ENCODE measurements around the gene LIF. TPM values are rescaled to one million over a fixed set of nuclear protein-coding genes. Genes with fewer than 3 reads are reported as not detected.

The LIF gene
- total and polyA plus RNA-seq, 4 donors, result 0.77 to 26.1 (median 5.1) TPM

DNA sequence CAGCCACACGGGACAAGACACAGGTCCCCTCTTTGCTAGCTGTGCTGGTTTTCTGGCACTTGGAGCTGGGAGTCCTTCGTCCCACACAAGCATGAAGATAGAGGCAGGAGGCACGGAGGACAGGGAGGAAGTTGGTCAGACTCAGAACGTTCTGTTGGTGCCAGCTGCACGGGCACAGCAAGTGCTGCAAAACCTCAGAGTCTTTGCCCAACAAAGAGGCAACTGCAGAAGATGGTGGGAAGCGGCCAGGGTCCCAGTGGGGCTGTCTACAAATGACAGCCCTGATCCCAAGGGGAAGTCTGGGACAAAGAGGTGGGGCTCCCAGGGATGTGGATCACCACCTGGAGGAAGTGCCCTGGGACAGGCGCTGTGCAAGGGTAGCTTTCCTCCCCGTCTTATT, 29.5 kb upstream of the LIF start:
- no peak overlapping the region for H3K4me3 ChIP-seq
- WGBS, 2 donors, result 38 to 66% methylated on average over 8 of the region's 8 CpGs
- ATAC-seq (ENCODE audit: insufficient read depth, low FRiP score) (no peak), DNase-seq (no peak)
- no peaks in the 10 kb centered on the region for H3K27me3 ChIP-seq (ENCODE audit: control insufficient read depth in 3 of 3, insufficient read depth in 3 of 3, low read length in 2 of 3)
- H3K4me1 ChIP-seq (ENCODE audit: control insufficient read depth in 5 of 5, insufficient read depth in 5 of 5, low read length in 5 of 5), result peaks cover 0 to 7% (median 0%) of the 10 kb centered on the region in 5 donors
- TF ChIP-seq, protein P1, sequence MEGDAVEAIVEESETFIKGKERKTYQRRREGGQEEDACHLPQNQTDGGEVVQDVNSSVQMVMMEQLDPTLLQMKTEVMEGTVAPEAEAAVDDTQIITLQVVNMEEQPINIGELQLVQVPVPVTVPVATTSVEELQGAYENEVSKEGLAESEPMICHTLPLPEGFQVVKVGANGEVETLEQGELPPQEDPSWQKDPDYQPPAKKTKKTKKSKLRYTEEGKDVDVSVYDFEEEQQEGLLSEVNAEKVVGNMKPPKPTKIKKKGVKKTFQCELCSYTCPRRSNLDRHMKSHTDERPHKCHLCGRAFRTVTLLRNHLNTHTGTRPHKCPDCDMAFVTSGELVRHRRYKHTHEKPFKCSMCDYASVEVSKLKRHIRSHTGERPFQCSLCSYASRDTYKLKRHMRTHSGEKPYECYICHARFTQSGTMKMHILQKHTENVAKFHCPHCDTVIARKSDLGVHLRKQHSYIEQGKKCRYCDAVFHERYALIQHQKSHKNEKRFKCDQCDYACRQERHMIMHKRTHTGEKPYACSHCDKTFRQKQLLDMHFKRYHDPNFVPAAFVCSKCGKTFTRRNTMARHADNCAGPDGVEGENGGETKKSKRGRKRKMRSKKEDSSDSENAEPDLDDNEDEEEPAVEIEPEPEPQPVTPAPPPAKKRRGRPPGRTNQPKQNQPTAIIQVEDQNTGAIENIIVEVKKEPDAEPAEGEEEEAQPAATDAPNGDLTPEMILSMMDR (IDR thresholded peaks at IDR 0.05; ENCODE audit: control extremely low read depth, extremely low read depth), result no peak
- no peak overlapping the region for H3K27ac ChIP-seq (ENCODE audit: low read depth in 1 of 2, low read length in 1 of 2)
- H3K9ac ChIP-seq (ENCODE audit: insufficient read depth in 1 of 2, low read length in 2 of 2), result no peak overlapping the region
- H3K36me3 ChIP-seq (ENCODE audit: control insufficient read depth in 4 of 4, insufficient read depth in 4 of 4, low read length in 4 of 4), result no peaks in the 10 kb centered on the region
- no peaks in the 10 kb centered on the region for H3K9me3 ChIP-seq (ENCODE audit: control insufficient read depth in 4 of 4, insufficient read depth in 3 of 4, low read length in 3 of 4)

DNA sequence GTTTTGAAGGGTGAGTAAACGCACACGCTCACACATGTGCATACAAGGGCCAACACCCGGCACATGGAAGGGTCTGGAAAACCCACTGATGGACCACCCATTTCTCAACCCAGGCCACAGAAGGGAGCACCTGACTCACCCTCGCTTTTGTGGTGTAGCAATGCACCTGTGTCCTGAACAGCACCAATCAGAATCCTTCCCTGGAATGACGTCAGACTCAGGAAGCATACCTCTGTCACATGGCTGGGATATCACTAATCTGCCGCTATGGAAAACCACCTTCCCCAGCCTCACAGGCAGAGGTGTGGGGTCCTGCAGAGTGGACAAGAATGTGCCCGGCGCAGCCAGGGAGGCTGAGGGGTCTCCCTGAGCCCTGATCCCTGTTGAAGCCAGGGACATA, 29.1 kb upstream of the LIF start:
- WGBS, 2 donors, result 64 to 66% methylated on average over 8 of the region's 8 CpGs
- no peaks in the 10 kb centered on the region for H3K36me3 ChIP-seq (ENCODE audit: control insufficient read depth in 4 of 4, insufficient read depth in 4 of 4, low read length in 4 of 4)
- H3K9me3 ChIP-seq (ENCODE audit: control insufficient read depth in 4 of 4, insufficient read depth in 3 of 4, low read length in 3 of 4), result no peaks in the 10 kb centered on the region
- H3K9ac ChIP-seq (ENCODE audit: insufficient read depth in 1 of 2, low read length in 2 of 2), result no peak overlapping the region
- H3K27ac ChIP-seq (ENCODE audit: low read depth in 1 of 2, low read length in 1 of 2), result no peak overlapping the region
- no peak overlapping the region for H3K4me3 ChIP-seq
- peaks cover 0 to 7% (median 0%) of the 10 kb centered on the region in 5 donors for H3K4me1 ChIP-seq (ENCODE audit: control insufficient read depth in 5 of 5, insufficient read depth in 5 of 5, low read length in 5 of 5)
- DNase-seq (no peak), ATAC-seq (ENCODE audit: insufficient read depth, low FRiP score) (no peak)
- TF ChIP-seq, protein P1 (IDR thresholded peaks at IDR 0.05; ENCODE audit: control extremely low read depth, extremely low read depth), result no peak
- no peaks in the 10 kb centered on the region for H3K27me3 ChIP-seq (ENCODE audit: control insufficient read depth in 3 of 3, insufficient read depth in 3 of 3, low read length in 2 of 3)

DNA sequence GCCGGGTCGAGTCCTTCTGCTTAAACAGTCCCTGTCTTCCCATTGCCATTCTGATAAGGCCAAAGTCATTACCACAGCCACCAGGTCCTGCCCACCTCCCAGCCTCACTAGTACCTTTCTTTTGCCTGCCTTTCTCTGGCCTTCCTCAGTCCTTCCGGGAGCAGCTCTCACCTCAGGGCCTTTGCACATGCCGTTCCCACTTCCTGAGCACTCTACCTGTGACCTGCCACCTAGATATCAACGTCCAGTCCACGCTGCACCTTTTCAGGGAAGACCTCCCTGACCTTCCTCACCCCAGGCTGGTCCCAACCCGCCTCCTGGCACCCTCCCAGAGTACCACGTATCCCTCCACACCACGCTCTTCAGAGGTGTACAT, 27.9 kb upstream of the LIF start:
- H3K9me3 ChIP-seq (ENCODE audit: control insufficient read depth in 4 of 4, insufficient read depth in 3 of 4, low read length in 3 of 4), result no peaks in the 10 kb centered on the region
- DNase-seq (no peak), ATAC-seq (ENCODE audit: insufficient read depth, low FRiP score) (no peak)
- H3K27me3 ChIP-seq (ENCODE audit: control insufficient read depth in 3 of 3, insufficient read depth in 3 of 3, low read length in 2 of 3), result no peaks in the 10 kb centered on the region
- peaks cover 0 to 6% (median 0%) of the 10 kb centered on the region in 5 donors for H3K4me1 ChIP-seq (ENCODE audit: control insufficient read depth in 5 of 5, insufficient read depth in 5 of 5, low read length in 5 of 5)
- H3K9ac ChIP-seq (ENCODE audit: insufficient read depth in 1 of 2, low read length in 2 of 2), result no peak overlapping the region
- no peak overlapping the region for H3K27ac ChIP-seq (ENCODE audit: low read depth in 1 of 2, low read length in 1 of 2)
- TF ChIP-seq, protein P1 (IDR thresholded peaks at IDR 0.05; ENCODE audit: control extremely low read depth, extremely low read depth), result no peak
- WGBS, 2 donors, result 87 to 91% methylated on average over 9 of the region's 9 CpGs
- H3K36me3 ChIP-seq (ENCODE audit: control insufficient read depth in 4 of 4, insufficient read depth in 4 of 4, low read length in 4 of 4), result no peaks in the 10 kb centered on the region
- no peak overlapping the region for H3K4me3 ChIP-seq

Data from lung (tissue), 12 donors.